NB4 (cell line): Measurements from ENCODE around the gene CTDP1.

ENCODE experiments used
- CTCF ChIP-seq: IDR thresholded peaks from one replicate; pipeline ENCODE4 v1.5.1; 2012; ENCODE audit warnings: low read depth, low read length
- MAX ChIP-seq: IDR thresholded peaks from 2 replicates; pipeline ENCODE4 v1.6.1; 2011; ENCODE audit warnings: low read depth, low read length
- MYC ChIP-seq: IDR thresholded peaks from 2 replicates; pipeline ENCODE4 v1.6.1; 2011; ENCODE audit warnings: low read depth, low read length
- POLR2A ChIP-seq: IDR thresholded peaks from 2 replicates; pipeline ENCODE4 v1.6.1; 2011; ENCODE audit warnings: mild to moderate bottlenecking; ENCODE audit not compliant: insufficient read length; ENCODE audit errors: extremely low read depth

DNA sequence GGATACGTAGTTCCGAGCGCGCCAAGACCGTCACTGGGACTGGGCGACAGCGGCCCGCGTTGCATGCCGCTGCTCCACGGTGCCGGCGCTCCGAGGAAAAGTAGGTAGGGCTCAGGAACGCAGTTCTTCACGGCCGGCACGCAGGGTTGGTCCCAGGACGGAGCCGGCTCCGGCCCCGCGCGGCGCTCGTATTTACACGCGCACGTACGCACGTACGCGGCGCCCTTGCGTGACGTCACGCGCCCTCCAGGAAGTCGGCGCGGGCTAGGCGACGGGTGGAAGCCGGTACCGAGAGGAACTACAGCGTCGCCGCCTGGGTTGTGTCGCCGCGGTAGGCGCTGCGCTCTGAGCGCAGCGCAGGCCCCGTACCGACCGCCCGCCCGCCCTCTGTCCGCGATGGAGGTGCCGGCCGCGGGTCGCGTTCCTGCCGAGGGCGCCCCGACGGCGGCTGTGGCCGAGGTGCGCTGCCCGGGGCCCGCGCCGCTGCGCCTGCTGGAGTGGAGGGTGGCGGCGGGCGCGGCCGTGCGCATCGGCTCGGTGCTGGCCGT, at the start of gene CTDP1:
- no peak for TF ChIP-seq CTCF
- TF ChIP-seq POLR2A: peak; percentile 19
- no peak for TF ChIP-seq MYC
- no peak for TF ChIP-seq MAX
